Fibroblast of pulmonary artery (primary cell): Measurements from ENCODE around the gene ARMC5.
"Not testable (repeated sequence)": the region's sequence is repeated elsewhere in the genome, so short reads cannot be mapped to it uniquely, and the experiment has no call there.

ENCODE experiments used
- DNase-seq: peaks from one replicate; pipeline ENCODE4 v3.0.0-alpha.2; 2010; ENCODE audit warnings: low read depth
- H3K4me3 ChIP-seq: replicated peaks from 2 replicates; pipeline ENCODE4 v1.5.1; 2011; ENCODE audit warnings: low read depth, mild to moderate bottlenecking, control low read depth, low read length, moderate library complexity
- TF ChIP-seq, protein P1 (sequence below): IDR thresholded peaks from 2 replicates; pipeline ENCODE4 v1.5.1; 2011; ENCODE audit warnings: mild to moderate bottlenecking, control low read depth, low read length, inconsistent platforms; ENCODE audit errors: missing control alignments

The ARMC5 gene

DNA sequence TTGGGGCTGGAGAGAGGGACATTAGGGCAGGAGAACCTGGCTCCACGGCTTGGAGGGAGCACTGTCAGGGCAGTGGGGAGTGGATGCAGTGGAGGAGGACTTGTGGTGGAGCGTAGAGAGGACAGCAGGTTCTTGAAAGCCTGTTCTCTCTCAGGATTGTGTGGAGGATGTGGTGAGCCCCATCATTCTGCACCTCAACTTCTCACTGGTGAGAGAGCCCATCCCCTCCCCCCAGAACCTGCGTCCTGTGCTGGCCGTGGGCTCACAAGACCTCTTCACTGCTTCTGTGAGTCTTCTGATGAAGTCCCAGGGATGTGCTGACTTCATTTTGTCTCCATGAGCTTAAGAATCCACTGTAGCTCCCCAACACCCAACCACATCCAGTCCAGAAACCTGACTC is 44.6 kb upstream of the ARMC5 start:
- TF ChIP-seq, protein P1, sequence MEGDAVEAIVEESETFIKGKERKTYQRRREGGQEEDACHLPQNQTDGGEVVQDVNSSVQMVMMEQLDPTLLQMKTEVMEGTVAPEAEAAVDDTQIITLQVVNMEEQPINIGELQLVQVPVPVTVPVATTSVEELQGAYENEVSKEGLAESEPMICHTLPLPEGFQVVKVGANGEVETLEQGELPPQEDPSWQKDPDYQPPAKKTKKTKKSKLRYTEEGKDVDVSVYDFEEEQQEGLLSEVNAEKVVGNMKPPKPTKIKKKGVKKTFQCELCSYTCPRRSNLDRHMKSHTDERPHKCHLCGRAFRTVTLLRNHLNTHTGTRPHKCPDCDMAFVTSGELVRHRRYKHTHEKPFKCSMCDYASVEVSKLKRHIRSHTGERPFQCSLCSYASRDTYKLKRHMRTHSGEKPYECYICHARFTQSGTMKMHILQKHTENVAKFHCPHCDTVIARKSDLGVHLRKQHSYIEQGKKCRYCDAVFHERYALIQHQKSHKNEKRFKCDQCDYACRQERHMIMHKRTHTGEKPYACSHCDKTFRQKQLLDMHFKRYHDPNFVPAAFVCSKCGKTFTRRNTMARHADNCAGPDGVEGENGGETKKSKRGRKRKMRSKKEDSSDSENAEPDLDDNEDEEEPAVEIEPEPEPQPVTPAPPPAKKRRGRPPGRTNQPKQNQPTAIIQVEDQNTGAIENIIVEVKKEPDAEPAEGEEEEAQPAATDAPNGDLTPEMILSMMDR = no peak
- no peak for DNase-seq
- no peak overlapping the region for H3K4me3 ChIP-seq

DNA sequence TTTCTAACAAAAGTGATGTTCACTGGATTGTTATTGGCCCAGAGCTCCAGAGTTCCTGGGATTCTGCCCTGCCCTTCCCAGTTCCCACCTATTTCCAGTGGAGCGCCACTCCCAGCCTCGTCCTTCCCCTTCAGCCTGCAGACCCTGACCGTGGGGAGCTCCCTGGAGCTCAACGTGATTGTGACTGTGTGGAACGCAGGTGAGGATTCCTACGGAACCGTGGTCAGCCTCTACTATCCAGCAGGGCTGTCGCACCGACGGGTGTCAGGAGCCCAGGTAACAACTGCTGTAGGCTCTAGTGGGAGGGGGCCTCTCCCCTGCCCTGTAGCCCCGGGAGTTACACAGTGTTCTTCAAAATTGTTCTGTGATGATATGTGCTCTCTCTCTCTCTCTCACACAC is 42.9 kb upstream of the ARMC5 start:
- TF ChIP-seq, protein P1 = no peak
- no peak for DNase-seq
- no peak overlapping the region for H3K4me3 ChIP-seq

DNA sequence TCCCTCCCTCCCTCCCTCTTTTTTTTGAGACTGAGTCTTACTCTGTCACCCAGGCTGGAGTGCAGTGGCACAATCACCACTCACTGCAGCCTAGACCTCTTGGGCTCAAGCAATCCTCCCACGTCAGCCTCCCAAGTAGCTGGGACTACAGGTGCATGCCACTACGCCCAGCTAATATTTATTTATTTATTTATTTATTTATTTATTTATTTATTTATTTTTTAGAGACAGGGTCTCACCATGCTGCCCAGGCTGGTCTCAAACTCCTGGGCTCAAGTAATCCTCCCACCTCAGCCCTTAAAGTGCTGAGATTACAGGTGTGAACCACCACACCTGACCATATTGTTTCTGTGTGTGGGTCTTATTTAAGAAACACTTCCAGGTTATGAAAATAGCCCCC is 42.3 kb upstream of the ARMC5 start:
- DNase-seq, H3K4me3 ChIP-seq: not testable (repeated sequence)

DNA sequence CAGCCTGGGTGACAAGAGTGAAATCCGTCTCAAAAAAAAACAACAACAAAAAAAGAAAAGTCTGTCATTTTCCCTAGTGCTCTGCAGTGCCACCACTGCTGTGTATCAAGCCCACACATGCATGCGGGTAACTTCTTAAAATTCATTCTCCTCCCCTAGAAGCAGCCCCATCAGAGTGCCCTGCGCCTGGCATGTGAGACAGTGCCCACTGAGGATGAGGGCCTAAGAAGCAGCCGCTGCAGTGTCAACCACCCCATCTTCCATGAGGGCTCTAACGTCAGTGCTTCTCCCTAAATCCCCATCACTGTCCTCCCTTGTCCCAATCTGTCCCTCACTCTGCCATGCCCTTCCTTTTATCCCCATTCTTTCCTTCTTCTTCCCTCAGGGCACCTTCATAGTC is 41.4 kb upstream of the ARMC5 start:
- H3K4me3 ChIP-seq = no peak overlapping the region
- TF ChIP-seq, protein P1 = no peak
- no peak for DNase-seq

DNA sequence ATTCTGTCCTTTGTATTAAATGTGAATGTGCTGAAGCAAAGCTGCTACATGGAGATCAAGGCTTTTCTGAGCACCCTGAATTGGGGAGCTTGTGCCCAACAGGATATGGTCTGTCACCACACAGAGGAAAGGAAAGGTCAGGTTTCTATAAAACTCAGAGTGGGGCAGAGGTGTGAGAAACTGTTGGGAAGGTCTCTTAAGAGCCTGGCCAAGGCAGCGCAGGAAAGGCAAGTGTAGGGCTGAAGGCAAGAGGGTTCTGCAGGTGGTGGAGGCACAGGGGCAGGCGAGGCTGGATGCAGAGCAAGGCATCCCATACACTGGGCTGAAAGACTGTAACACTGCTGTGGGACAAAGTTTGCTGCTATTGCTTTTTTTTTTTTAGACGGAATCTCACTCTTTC is 39.3 kb upstream of the ARMC5 start:
- DNase-seq = no peak
- no peak overlapping the region for H3K4me3 ChIP-seq
- TF ChIP-seq, protein P1 = no peak

DNA sequence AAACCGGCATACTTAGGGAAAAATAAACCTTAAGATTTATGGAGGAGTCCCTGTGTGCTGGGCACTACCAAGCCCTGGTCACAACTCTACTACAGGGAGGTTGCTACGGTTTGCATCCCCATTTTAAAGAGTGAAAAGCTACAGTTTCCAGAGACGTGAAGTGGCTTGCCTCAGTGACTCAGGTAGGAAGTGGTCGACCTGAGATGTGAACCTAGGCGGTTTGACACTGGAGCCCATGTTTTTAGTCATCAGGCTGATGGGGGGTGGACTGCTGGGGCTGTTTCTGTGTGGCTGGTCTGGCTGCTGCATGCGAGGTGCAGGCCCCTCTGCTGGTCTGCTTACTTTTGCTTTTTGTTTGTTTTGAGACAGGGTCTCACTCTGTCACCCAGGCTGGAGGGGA is 37.7 kb upstream of the ARMC5 start:
- no peak overlapping the region for H3K4me3 ChIP-seq
- TF ChIP-seq, protein P1 = no peak
- no peak for DNase-seq

DNA sequence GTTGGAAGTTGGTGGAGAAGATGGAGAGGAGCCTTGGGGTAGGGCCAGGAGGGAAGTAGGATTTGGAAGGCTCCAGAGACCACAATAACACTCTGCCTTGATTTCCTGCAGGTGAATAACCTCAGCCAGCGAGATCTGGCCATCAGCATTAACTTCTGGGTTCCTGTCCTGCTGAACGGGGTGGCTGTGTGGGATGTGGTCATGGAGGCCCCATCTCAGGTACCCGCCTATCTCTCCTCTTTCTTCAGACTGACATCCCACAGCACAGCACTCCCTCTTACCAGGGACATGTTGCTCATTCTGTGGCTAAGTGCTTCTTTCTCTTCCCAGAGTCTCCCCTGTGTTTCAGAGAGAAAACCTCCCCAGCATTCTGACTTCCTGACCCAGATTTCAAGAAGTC is 36.1 kb upstream of the ARMC5 start:
- H3K4me3 ChIP-seq = no peak overlapping the region
- DNase-seq = no peak
- TF ChIP-seq, protein P1 = no peak

DNA sequence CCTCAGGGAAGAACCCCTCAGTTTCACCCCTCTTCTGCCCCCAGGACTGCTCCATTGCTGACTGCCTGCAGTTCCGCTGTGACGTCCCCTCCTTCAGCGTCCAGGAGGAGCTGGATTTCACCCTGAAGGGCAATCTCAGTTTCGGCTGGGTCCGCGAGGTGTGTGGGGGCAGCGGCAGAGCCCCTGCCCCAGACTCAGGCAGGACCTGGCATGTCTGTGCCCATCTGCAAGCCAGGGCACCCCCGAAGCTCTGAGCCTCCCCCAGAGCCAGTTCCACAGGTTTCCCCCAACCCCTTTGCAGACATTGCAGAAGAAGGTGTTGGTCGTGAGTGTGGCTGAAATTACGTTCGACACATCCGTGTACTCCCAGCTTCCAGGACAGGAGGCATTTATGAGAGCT is 35.5 kb upstream of the ARMC5 start:
- DNase-seq = no peak
- no peak overlapping the region for H3K4me3 ChIP-seq
- TF ChIP-seq, protein P1 = no peak
